ENCODE results near the gene RUNX3. TPM values are rescaled to one million over a fixed set of nuclear protein-coding genes. Genes with fewer than 3 reads are reported as not detected.
"Not testable (repeated sequence)": the region's sequence is repeated elsewhere in the genome, so short reads cannot be mapped to it uniquely, and the experiment has no call there.

The RUNX3 gene
- polyA plus RNA-seq, 1 experiment: 0.23 TPM

GRCh38 chr1:24910751-24911650 lies 19.1 kb downstream of the RUNX3 start:
- TF ChIP-seq CTCF (IDR thresholded peaks at IDR 0.05; ENCODE audit: insufficient read depth, low read depth, low read length): no peak
- no peak for DNase-seq (ENCODE audit: low read depth)
- Histone ChIP-seq H3K27me3 (ENCODE audit: control insufficient read depth, insufficient read depth, low read length) (no peaks in the 10 kb centered on the region), H3K4me3 (ENCODE audit: low read depth, low read length) (no peak overlapping the region), H3K36me3 (ENCODE audit: control insufficient read depth, insufficient read depth, low read length) (no peaks in the 10 kb centered on the region)
- ChIA-PET CTCF (interaction anchor here (0.9 to 5.4 kb wide), 4 partner anchors 8 to 39 kb away, joined by 3 to 39 read pairs (median 7); no protein-coding TSS in a partner anchor), POLR2A (no interaction called here)

GRCh38 chr1:24910210-24910609 lies 19.9 kb downstream of the RUNX3 start:
- Histone ChIP-seq H3K27me3 (ENCODE audit: control insufficient read depth, insufficient read depth, low read length) (no peaks in the 10 kb centered on the region), H3K4me3 (ENCODE audit: low read depth, low read length) (no peak overlapping the region), H3K36me3 (ENCODE audit: control insufficient read depth, insufficient read depth, low read length) (no peaks in the 10 kb centered on the region)
- ChIA-PET POLR2A (no interaction called here), CTCF (interaction anchor here (0.6 to 5.4 kb wide), 2 partner anchors 13 to 23 kb away, joined by 3 to 39 read pairs; no protein-coding TSS in a partner anchor)
- no peak for DNase-seq (ENCODE audit: low read depth)
- no peak for TF ChIP-seq CTCF (IDR thresholded peaks at IDR 0.05; ENCODE audit: insufficient read depth, low read depth, low read length)

DNA sequence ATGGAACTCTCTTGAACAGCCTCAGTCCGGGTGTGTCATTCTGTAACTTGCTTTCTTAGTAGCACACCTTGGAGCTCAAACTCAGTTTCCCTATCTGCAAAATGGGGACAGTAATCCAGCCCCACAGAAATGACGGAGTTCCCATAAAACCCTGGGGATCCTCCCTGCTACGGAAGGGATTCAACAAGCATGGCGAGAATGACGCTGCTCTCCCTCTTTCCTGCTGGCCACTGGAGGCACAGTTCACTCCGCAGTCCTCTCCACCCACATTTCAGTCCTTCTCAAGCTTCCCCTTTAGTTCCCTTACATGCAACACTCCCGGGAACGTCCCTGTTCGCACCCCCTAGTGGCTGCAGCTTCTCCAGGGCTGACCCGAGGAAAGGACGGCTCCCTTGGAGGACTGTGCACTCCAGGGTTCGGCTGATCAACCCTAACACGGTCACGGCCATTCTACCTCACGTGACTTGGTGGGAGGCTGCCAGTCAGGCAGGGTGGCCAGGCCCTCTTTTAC lies 20.6 kb downstream of the RUNX3 start:
- ChIA-PET POLR2A (no interaction called here), CTCF (interaction anchor here (0.6 to 5.4 kb wide), 7 partner anchors 8 to 1215 kb away, joined by 3 to 39 read pairs (median 3); no protein-coding TSS in a partner anchor)
- no peaks in the 10 kb centered on the region for H3K36me3 ChIP-seq (ENCODE audit: control insufficient read depth, insufficient read depth, low read length)

DNA sequence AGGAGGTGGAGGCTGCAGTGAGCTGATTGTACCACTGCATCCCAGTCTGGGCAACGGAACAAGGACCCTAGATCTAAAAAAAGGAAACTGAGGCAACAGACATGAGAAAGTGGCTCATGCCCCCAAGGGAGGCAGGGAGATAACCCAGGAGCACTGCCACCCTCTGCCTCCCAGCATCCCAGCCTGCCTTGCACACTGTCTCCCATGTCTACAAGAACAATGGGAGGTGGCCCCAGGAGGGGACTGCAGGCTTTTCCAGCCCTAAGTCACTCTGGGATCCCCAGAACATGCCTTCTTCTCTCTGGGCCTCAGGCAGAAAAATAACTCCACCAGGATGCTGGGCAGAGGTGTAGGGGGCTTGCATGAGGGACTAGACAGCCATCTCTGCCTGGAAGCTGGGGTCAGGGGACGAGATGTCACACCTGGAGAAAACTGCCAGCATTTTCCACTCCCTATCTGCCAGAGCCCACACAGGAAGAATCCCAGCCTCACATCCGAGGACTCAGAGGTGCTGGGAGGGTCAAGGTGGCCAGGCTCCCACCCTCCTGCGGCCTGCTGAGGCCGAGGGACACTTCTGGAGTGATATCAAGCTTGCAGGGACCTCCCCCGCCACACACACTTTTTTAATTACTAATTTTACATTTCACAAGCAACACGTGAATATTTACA lies 21.4 kb downstream of the RUNX3 start:
- POLR2A ChIA-PET: no interaction called here

More for the DNA sequence above, 20.6 kb downstream of the RUNX3 start:
- no peaks in the 10 kb centered on the region for H3K27me3 ChIP-seq (ENCODE audit: control insufficient read depth, insufficient read depth, low read length)
- peak; percentile 54 for TF ChIP-seq CTCF (IDR thresholded peaks at IDR 0.05; ENCODE audit: insufficient read depth, low read depth, low read length)
- no peak overlapping the region for H3K4me3 ChIP-seq (ENCODE audit: low read depth, low read length)
- DNase-seq (ENCODE audit: low read depth): no peak

DNA sequence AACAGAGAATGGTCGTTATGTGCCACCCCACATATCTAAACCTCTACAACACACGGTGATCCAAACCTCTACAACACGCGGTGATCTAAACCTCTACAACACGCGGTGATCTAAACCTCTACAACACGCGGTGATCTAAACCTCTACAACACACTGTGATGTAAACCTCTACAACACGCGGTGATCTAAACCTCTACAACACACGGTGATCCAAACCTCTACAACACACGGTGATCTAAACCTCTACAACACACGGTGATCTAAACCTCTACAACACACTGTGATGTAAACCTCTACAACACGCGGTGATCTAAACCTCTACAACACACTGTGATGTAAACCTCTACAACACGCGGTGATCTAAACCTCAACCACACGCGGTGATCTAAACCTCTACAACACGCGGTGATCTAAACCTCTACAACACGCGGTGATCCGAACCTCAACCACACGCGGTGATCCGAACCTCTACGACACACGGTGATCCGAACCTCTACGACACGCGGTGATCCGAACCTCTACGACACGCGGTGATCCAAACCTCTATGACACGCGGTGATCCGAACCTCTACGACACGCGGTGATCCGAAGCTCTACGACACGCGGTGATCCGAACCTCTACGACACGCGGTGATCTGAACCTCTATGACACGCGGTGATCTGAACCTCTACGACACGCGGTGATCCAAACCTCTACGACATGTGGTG lies 22.3 kb downstream of the RUNX3 start:
- H3K36me3 ChIP-seq (ENCODE audit: control insufficient read depth, insufficient read depth, low read length); H3K4me3 ChIP-seq (ENCODE audit: low read depth, low read length); POLR2A ChIA-PET; DNase-seq (ENCODE audit: low read depth); H3K27me3 ChIP-seq (ENCODE audit: control insufficient read depth, insufficient read depth, low read length): not testable (repeated sequence)
- CTCF ChIA-PET: interaction anchor here (0.7 to 1.0 kb wide), 2 partner anchors 10 to 1376 kb away, joined by 3 to 4 read pairs; no protein-coding TSS in a partner anchor

More for the DNA sequence above, 21.4 kb downstream of the RUNX3 start:
- DNase-seq (ENCODE audit: low read depth): no peak
- H3K27me3 ChIP-seq (ENCODE audit: control insufficient read depth, insufficient read depth, low read length): no peaks in the 10 kb centered on the region
- CTCF ChIA-PET: interaction anchor here (0.6 to 5.4 kb wide), 7 partner anchors 8 to 1375 kb away, joined by 3 to 39 read pairs (median 3); no protein-coding TSS in a partner anchor
- H3K4me3 ChIP-seq (ENCODE audit: low read depth, low read length): no peak overlapping the region
- no peak for TF ChIP-seq CTCF (IDR thresholded peaks at IDR 0.05; ENCODE audit: insufficient read depth, low read depth, low read length)
- H3K36me3 ChIP-seq (ENCODE audit: control insufficient read depth, insufficient read depth, low read length): no peaks in the 10 kb centered on the region
